OCI-LY1 (cell line): ENCODE measurements around the gene CELSR1.

Experiments
- H2AFZ ChIP-seq: fragments of 200-600 bp; sonication (generic), shearing (Covaris generic); 2 replicates; pipeline ENCODE4 v1.6.0; 2014; ENCODE audit warnings: antibody characterized with exemption, mild to moderate bottlenecking, low read length
- H3F3A ChIP-seq: fragments of 200-600 bp; sonication (generic), shearing (Covaris generic); 2 replicates; pipeline ENCODE4 v1.6.0; 2014; ENCODE audit warnings: mild to moderate bottlenecking, antibody characterized with exemption, low read length, moderate library complexity; ENCODE audit not compliant: insufficient read depth
- H3K27ac ChIP-seq: fragments of 200-600 bp; sonication (generic); 2 replicates; pipeline ENCODE4 v1.5.1; 2014; ENCODE audit warnings: low read length, mixed run types, mild to moderate bottlenecking, low read depth; ENCODE audit not compliant: poor library complexity, severe bottlenecking
- H3K27me3 ChIP-seq: fragments of 200-600 bp; sonication (generic); 2 replicates; pipeline ENCODE4 v1.6.0; 2014; ENCODE audit warnings: antibody characterized with exemption, mild to moderate bottlenecking, low read length, moderate library complexity; ENCODE audit not compliant: insufficient read depth
- H3K36me3 ChIP-seq: fragments of 200-600 bp; sonication (generic); 2 replicates; pipeline ENCODE4 v1.6.1; 2014; ENCODE audit warnings: mild to moderate bottlenecking, antibody characterized with exemption, low read length, moderate library complexity, mixed read lengths; ENCODE audit not compliant: insufficient read depth
- H3K4me1 ChIP-seq: fragments of 200-600 bp; sonication (generic); 2 replicates; pipeline ENCODE4 v1.5.1; 2014; ENCODE audit warnings: mild to moderate bottlenecking, low read length, moderate library complexity; ENCODE audit not compliant: insufficient read depth, severe bottlenecking
- H3K4me2 ChIP-seq: fragments of 200-600 bp; sonication (generic), shearing (Covaris generic); 2 replicates; pipeline ENCODE4 v1.6.1; 2014; ENCODE audit warnings: low read length
- H3K4me3 ChIP-seq: fragments of 200-600 bp; sonication (generic); 2 replicates; pipeline ENCODE4 v1.5.1; 2014; ENCODE audit warnings: low read length, low read depth, mild to moderate bottlenecking, mixed read lengths; ENCODE audit not compliant: poor library complexity, severe bottlenecking
- H3K79me2 ChIP-seq: fragments of 200-600 bp; shearing (Covaris generic); 2 replicates; pipeline ENCODE4 v1.6.1; 2016; ENCODE audit warnings: mixed run types, low read length, mixed read lengths; ENCODE audit not compliant: insufficient read depth
- H3K9ac ChIP-seq: fragments of 200-600 bp; sonication (generic), shearing (Covaris generic); 2 replicates; pipeline ENCODE4 v1.6.1; 2014; ENCODE audit warnings: mild to moderate bottlenecking, low read length, mixed read lengths
- H3K9me2 ChIP-seq: fragments of 200-600 bp; sonication (generic), shearing (Covaris generic); 2 replicates; pipeline ENCODE4 v1.6.1; 2014; ENCODE audit warnings: low read depth, mild to moderate bottlenecking, low read length, mixed read lengths
- H3K9me3 ChIP-seq: fragments of 200-600 bp; shearing (Covaris generic); 2 replicates; pipeline ENCODE4 v1.6.1; 2014; ENCODE audit warnings: low read length, mixed read lengths
- H4K20me1 ChIP-seq: fragments of 200-600 bp; sonication (generic), shearing (Covaris generic); 2 replicates; pipeline ENCODE4 v1.6.0; 2016; ENCODE audit warnings: mild to moderate bottlenecking, low read length; ENCODE audit not compliant: insufficient read depth
- EZH2 ChIP-seq: fragments of 200-600 bp; sonication (generic), shearing (Covaris generic); IDR thresholded peaks from 2 replicates; pipeline ENCODE4 v1.8.0; 2017; ENCODE audit warnings: borderline replicate concordance, mixed run types, mild to moderate bottlenecking, antibody characterized with exemption, low read length, moderate library complexity, mixed read lengths
- TF ChIP-seq, protein P1 (sequence below): fragments of 200-600 bp; sonication (generic), shearing (Covaris generic); IDR thresholded peaks from 2 replicates; pipeline ENCODE4 v1.5.1; 2017; ENCODE audit warnings: mild to moderate bottlenecking, antibody characterized with exemption, low read length, moderate library complexity, mixed read lengths

The CELSR1 gene

DNA sequence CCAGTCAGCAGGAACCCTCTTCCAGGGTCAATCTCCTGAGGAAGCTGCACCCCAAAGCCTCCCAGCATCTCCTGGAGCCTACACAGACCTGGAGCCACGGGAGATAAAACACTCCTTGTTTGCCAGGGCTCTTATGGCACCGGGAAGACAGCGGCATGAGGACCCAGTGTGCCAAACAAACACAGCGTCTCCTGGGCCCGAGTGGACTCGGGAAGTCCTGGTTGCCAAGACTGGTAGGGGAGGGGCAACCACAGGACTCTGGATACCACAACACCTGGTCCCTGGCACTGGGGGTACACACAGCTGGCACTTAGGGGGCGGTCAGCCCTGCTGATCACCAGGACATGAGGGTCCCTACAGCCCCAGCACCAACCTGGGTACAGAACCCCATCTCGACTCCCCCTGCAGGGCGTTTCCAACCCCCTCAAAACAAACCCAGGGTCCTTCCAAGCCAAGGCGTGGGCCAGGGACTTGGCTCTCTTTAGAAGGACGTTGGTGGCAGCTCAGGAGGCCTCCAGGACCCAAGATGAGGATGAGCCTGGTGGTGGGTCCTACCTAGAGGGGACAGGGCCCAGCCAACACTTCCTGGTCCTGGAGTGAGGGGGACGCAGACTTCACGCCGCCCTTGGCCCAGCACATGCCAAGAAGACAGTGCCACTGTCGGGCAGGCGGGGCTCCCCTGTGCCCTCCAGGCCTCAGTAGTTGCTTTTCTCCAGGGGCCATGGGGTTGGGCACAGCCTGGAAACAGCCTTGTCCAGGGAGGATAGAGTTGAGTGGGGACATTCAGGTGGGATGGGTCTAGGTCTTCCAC is 85.0 kb downstream of the CELSR1 start:
- no peaks in the 10 kb centered on the region for H3K9me2 ChIP-seq
- peaks cover 4% of the 10 kb centered on the region for H3K4me1 ChIP-seq
- no peak overlapping the region for H3K27ac ChIP-seq
- H3K79me2 ChIP-seq, result no peaks in the 10 kb centered on the region
- 0 out of 2 replicates have a peak, but pooled peaks cover 2% of the 10 kb centered on the region for H3K9me3 ChIP-seq
- no peak overlapping the region for H2AFZ ChIP-seq
- no peaks in the 10 kb centered on the region; the same call in 1 of the 2 replicates for H3K36me3 ChIP-seq
- no peak overlapping the region for H3K4me2 ChIP-seq
- peaks cover 23% of the 10 kb centered on the region for H3K27me3 ChIP-seq
- H4K20me1 ChIP-seq, result no peaks in the 10 kb centered on the region
- no peak overlapping the region for H3K4me3 ChIP-seq
- no peaks in the 10 kb centered on the region for H3F3A ChIP-seq
- no peak for TF ChIP-seq EZH2
- TF ChIP-seq, protein P1, sequence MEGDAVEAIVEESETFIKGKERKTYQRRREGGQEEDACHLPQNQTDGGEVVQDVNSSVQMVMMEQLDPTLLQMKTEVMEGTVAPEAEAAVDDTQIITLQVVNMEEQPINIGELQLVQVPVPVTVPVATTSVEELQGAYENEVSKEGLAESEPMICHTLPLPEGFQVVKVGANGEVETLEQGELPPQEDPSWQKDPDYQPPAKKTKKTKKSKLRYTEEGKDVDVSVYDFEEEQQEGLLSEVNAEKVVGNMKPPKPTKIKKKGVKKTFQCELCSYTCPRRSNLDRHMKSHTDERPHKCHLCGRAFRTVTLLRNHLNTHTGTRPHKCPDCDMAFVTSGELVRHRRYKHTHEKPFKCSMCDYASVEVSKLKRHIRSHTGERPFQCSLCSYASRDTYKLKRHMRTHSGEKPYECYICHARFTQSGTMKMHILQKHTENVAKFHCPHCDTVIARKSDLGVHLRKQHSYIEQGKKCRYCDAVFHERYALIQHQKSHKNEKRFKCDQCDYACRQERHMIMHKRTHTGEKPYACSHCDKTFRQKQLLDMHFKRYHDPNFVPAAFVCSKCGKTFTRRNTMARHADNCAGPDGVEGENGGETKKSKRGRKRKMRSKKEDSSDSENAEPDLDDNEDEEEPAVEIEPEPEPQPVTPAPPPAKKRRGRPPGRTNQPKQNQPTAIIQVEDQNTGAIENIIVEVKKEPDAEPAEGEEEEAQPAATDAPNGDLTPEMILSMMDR, result no peak
- no peak overlapping the region for H3K9ac ChIP-seq

DNA sequence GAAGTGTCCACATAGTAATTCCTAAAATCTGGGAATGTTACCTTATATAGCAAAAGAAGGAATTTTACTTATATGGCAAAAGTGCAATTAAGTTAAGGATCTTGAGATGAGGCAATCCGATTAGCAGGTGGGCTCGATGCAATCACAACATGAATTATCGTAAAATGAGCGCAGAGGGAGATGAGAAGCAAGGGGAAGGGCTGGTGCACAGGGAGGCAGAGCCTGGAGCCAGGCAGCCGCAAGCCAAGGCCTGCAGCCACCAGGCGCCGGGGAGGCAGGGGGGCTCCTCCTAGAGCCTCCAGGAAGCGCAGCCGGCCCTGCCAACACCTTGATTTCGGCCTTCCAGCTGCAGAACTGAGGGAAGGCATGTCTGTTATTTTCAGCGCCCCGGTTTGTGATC is 85.7 kb downstream of the CELSR1 start:
- no peak overlapping the region for H3K4me3 ChIP-seq
- TF ChIP-seq, protein P1, result no peak
- no peak for TF ChIP-seq EZH2
- H3K4me1 ChIP-seq, result peaks cover 9% of the 10 kb centered on the region
- H3K27ac ChIP-seq, result no peak overlapping the region
- H4K20me1 ChIP-seq, result no peaks in the 10 kb centered on the region
- no peak overlapping the region for H2AFZ ChIP-seq
- H3K79me2 ChIP-seq, result no peaks in the 10 kb centered on the region
- H3K9me2 ChIP-seq, result no peaks in the 10 kb centered on the region
- 0 out of 2 replicates have a peak, but pooled peaks cover 2% of the 10 kb centered on the region for H3K9me3 ChIP-seq
- no peak overlapping the region for H3K4me2 ChIP-seq
- peaks cover 23% of the 10 kb centered on the region for H3K27me3 ChIP-seq
- no peaks in the 10 kb centered on the region for H3F3A ChIP-seq
- no peaks in the 10 kb centered on the region; the same call in 1 of the 2 replicates for H3K36me3 ChIP-seq
- no peak overlapping the region for H3K9ac ChIP-seq

DNA sequence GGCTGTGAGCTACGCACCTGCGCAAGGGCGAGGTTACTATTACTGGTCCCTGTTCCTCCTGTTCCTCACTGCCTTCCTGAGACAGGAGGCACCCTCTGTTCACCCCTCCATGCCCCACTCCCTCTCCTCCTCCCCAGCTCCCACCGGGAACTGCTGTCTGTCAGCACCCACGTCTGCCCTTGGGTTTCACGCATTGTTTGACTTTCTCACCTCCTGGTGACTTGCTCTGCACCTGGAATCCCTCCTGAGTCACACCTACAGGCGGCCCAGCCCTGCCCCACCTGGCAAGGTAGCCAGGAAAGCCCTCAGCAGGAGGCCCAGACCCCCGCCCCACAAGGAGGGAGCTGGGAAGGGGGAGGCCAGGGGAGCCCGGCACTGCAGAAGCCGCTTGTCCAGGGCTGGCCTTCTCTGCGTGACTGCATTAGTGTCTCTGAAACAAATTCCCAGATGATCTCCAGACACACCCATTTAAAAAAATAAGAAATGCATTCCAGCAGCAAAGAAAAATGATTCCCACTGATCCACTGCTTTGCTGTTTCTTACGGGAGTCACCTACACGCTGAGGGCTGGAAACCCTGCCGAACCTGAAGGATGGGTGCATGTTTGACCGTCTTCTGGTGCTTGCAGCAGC is 86.4 kb downstream of the CELSR1 start:
- Histone ChIP-seq H3K79me2 (no peaks in the 10 kb centered on the region), H3K9ac (no peak overlapping the region), H3K4me3 (no peak overlapping the region), H3F3A (no peaks in the 10 kb centered on the region), H2AFZ (no peak overlapping the region), H3K27me3 (peaks cover 21% of the 10 kb centered on the region), H3K27ac (no peak overlapping the region), H3K9me3 (0 out of 2 replicates have a peak, but pooled peaks cover 2% of the 10 kb centered on the region), H3K4me2 (no peak overlapping the region), H3K4me1 (peaks cover 8% of the 10 kb centered on the region), H3K9me2 (no peaks in the 10 kb centered on the region), H3K36me3 (no peaks in the 10 kb centered on the region; the same call in 1 of the 2 replicates), H4K20me1 (no peaks in the 10 kb centered on the region)
- TF ChIP-seq EZH2, result no peak
- TF ChIP-seq, protein P1, result no peak
